ENCODE results near the gene PHKB.
"Not testable (repeated sequence)": the region's sequence is repeated elsewhere in the genome, so short reads cannot be mapped to it uniquely, and the experiment has no call there.

Gene PHKB

GRCh38 chr16:47672475-47672874, 211.3 kb downstream of the PHKB start:
- DNase-seq (ENCODE audit: low read depth in 1 of 2, low spot score in 1 of 2): no peak

- DNase-seq (ENCODE audit: low read depth in 1 of 2, low spot score in 1 of 2): no peak
These were observed 215.6 kb downstream of the PHKB start for GRCh38 chr16:47676635-47677177.

GRCh38 chr16:47681571-47681970, 220.4 kb downstream of the PHKB start:
- DNase-seq (ENCODE audit: low read depth in 1 of 2, low spot score in 1 of 2): not testable (repeated sequence)

GRCh38 chr16:47687694-47688093, 226.6 kb downstream of the PHKB start:
- DNase-seq (ENCODE audit: low read depth in 1 of 2, low spot score in 1 of 2): no peak

- DNase-seq (ENCODE audit: low read depth in 1 of 2, low spot score in 1 of 2): no peak
These were observed 232.1 kb downstream of the PHKB start for GRCh38 chr16:47693226-47693625.

GRCh38 chr16:47694543-47694942, 233.4 kb downstream of the PHKB start:
- no peak for DNase-seq (ENCODE audit: low read depth in 1 of 2, low spot score in 1 of 2)

- no peak for DNase-seq (ENCODE audit: low read depth in 1 of 2, low spot score in 1 of 2)
These were observed 234.6 kb downstream of the PHKB start for GRCh38 chr16:47695756-47696155.

- no peak for DNase-seq (ENCODE audit: low read depth in 1 of 2, low spot score in 1 of 2)
These were observed 236.7 kb downstream of the PHKB start for GRCh38 chr16:47697826-47698225.

GRCh38 chr16:47699106-47699505, 238.0 kb downstream of the PHKB start:
- DNase-seq (ENCODE audit: low read depth in 1 of 2, low spot score in 1 of 2): no peak

GRCh38 chr16:47700857-47701587, 239.9 kb downstream of the PHKB start:
- DNase-seq (ENCODE audit: low read depth in 1 of 2, low spot score in 1 of 2): no peak

- no peak for DNase-seq (ENCODE audit: low read depth in 1 of 2, low spot score in 1 of 2)
These were observed 244.1 kb downstream of the PHKB start for GRCh38 chr16:47705266-47705665.

GRCh38 chr16:47711809-47712208, 250.7 kb downstream of the PHKB start:
- DNase-seq (ENCODE audit: low read depth in 1 of 2, low spot score in 1 of 2): no peak

GRCh38 chr16:47712276-47713224, 251.4 kb downstream of the PHKB start:
- no peak for DNase-seq (ENCODE audit: low read depth in 1 of 2, low spot score in 1 of 2)

- no peak for DNase-seq (ENCODE audit: low read depth in 1 of 2, low spot score in 1 of 2)
These were observed 252.1 kb downstream of the PHKB start for GRCh38 chr16:47713225-47713595.

GRCh38 chr16:47715442-47716083, 254.4 kb downstream of the PHKB start:
- no peak for DNase-seq (ENCODE audit: low read depth in 1 of 2, low spot score in 1 of 2)

- no peak for DNase-seq (ENCODE audit: low read depth in 1 of 2, low spot score in 1 of 2)
These were observed 255.4 kb downstream of the PHKB start for GRCh38 chr16:47716571-47716970.

GRCh38 chr16:47719713-47720112, 258.6 kb downstream of the PHKB start:
- DNase-seq (ENCODE audit: low read depth in 1 of 2, low spot score in 1 of 2): no peak

GRCh38 chr16:47721006-47721637, 260.0 kb downstream of the PHKB start:
- no peak for DNase-seq (ENCODE audit: low read depth in 1 of 2, low spot score in 1 of 2)

- DNase-seq (ENCODE audit: low read depth in 1 of 2, low spot score in 1 of 2): no peak
These were observed 260.9 kb downstream of the PHKB start for GRCh38 chr16:47722046-47722445.

- DNase-seq (ENCODE audit: low read depth in 1 of 2, low spot score in 1 of 2): no peak
These were observed 263.1 kb downstream of the PHKB start for GRCh38 chr16:47724115-47724785.
